NCI-H146 treated with DMSO at 0.1 percent for 48 hours (cell line): ENCODE results near the gene IGFL1.
"Not testable (repeated sequence)": the region's sequence is repeated elsewhere in the genome, so short reads cannot be mapped to it uniquely, and the experiment has no call there.

Experiments
- DNase-seq: peaks from one replicate; lab custom pipeline; 2025; ENCODE audit not compliant: unreplicated experiment; lab: John Stamatoyannopoulos, UW

IGFL1 gene

GRCh38 chr19:46201454-46202310 is 27.9 kb upstream of the IGFL1 start:
- DNase-seq, result no peak

- DNase-seq, result no peak
Measured at GRCh38 chr19:46202426-46202825, 27.1 kb upstream of the IGFL1 start.

- DNase-seq, result no peak
Measured at GRCh38 chr19:46202872-46203860, 26.4 kb upstream of the IGFL1 start.

- DNase-seq, result no peak
Measured at GRCh38 chr19:46204008-46204407, 25.5 kb upstream of the IGFL1 start.

GRCh38 chr19:46205183-46205984 is 24.2 kb upstream of the IGFL1 start:
- DNase-seq, result no peak

- DNase-seq, result no peak
Measured at GRCh38 chr19:46206176-46206575, 23.4 kb upstream of the IGFL1 start.

GRCh38 chr19:46206682-46207081 is 22.9 kb upstream of the IGFL1 start:
- no peak for DNase-seq

GRCh38 chr19:46207858-46208257 is 21.7 kb upstream of the IGFL1 start:
- not testable (repeated sequence) for DNase-seq

GRCh38 chr19:46209051-46209450 is 20.5 kb upstream of the IGFL1 start:
- no peak for DNase-seq

GRCh38 chr19:46209472-46209871 is 20.1 kb upstream of the IGFL1 start:
- DNase-seq, result no peak

GRCh38 chr19:46210669-46211068 is 18.9 kb upstream of the IGFL1 start:
- DNase-seq, result no peak

- DNase-seq, result no peak
Measured at GRCh38 chr19:46211201-46211881, 18.2 kb upstream of the IGFL1 start.

- DNase-seq, result not testable (repeated sequence)
Measured at GRCh38 chr19:46212592-46212991, 16.9 kb upstream of the IGFL1 start.

GRCh38 chr19:46213156-46213555 is 16.4 kb upstream of the IGFL1 start:
- no peak for DNase-seq

- no peak for DNase-seq
Measured at GRCh38 chr19:46213806-46214205, 15.7 kb upstream of the IGFL1 start.

GRCh38 chr19:46216612-46217011 is 12.9 kb upstream of the IGFL1 start:
- no peak for DNase-seq

GRCh38 chr19:46217476-46217875 is 12.1 kb upstream of the IGFL1 start:
- no peak for DNase-seq

GRCh38 chr19:46218160-46218559 is 11.4 kb upstream of the IGFL1 start:
- no peak for DNase-seq

GRCh38 chr19:46220038-46220615 is 9.4 kb upstream of the IGFL1 start:
- no peak for DNase-seq

GRCh38 chr19:46221152-46221551 is 8.4 kb upstream of the IGFL1 start:
- DNase-seq, result no peak
